ENCODE results near the gene EPB41L2.

EPB41L2 gene

DNA sequence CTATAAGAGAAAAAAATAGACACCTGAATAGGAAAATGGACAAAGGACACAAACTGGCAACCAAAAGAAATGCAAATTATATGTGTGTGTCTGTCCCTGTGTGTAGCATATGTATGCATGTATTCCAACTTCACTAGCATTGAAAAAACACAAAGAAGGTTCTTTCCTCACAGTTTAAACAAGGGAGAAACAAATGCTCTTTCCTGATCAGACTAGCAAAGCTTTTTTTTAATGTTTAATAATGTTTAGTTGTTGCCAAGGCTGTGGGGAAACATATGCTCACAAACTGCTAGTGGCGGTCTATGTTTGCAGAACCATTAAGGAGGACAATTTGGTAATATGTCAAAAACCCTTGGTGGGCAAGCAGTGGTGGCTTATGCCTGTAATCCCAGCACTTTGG, 213.5 kb downstream of the EPB41L2 start:
- Histone ChIP-seq H3K4me2 (ENCODE audit: low read length) (no peak overlapping the region), H3K4me3 (ENCODE audit: low read length) (no peak overlapping the region), H3K9me3 (replicated peaks; ENCODE audit: low read length) (no peaks in the 10 kb centered on the region), H3K27me3 (ENCODE audit: control insufficient read depth, insufficient read depth, low read length) (no peaks in the 10 kb centered on the region), H3K36me3 (ENCODE audit: insufficient read depth, low read length) (no peaks in the 10 kb centered on the region), H3K9ac (ENCODE audit: low read depth, low read length) (no peak overlapping the region), H3K4me1 (ENCODE audit: control insufficient read depth, insufficient read depth, low read length) (peaks cover 18% of the 10 kb centered on the region)

DNA sequence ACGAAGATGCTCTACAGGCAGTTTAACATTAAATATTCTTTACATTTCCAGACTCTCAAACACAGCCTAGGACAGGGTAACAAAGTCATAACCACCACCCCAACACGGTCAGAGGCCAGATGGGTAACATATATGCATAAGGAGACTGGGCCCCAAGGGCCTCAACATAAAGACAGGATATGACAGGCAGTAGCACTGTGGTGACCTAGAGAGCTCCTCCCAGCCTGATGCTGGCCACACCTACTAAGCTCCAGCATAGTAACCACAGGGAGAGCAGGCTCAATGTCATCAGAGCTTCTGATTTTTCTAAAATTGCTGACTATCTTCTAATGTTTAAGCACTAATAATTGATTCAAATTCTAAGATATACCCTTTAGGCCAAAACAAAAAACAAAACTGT, 214.1 kb downstream of the EPB41L2 start:
- no peaks in the 10 kb centered on the region for H3K27me3 ChIP-seq (ENCODE audit: control insufficient read depth, insufficient read depth, low read length)
- H3K4me1 ChIP-seq (ENCODE audit: control insufficient read depth, insufficient read depth, low read length), result peaks cover 14% of the 10 kb centered on the region
- H3K9me3 ChIP-seq (replicated peaks; ENCODE audit: low read length), result no peaks in the 10 kb centered on the region
- H3K4me3 ChIP-seq (ENCODE audit: low read length), result no peak overlapping the region
- H3K36me3 ChIP-seq (ENCODE audit: insufficient read depth, low read length), result no peaks in the 10 kb centered on the region
- H3K9ac ChIP-seq (ENCODE audit: low read depth, low read length), result no peak overlapping the region
- H3K4me2 ChIP-seq (ENCODE audit: low read length), result no peak overlapping the region

DNA sequence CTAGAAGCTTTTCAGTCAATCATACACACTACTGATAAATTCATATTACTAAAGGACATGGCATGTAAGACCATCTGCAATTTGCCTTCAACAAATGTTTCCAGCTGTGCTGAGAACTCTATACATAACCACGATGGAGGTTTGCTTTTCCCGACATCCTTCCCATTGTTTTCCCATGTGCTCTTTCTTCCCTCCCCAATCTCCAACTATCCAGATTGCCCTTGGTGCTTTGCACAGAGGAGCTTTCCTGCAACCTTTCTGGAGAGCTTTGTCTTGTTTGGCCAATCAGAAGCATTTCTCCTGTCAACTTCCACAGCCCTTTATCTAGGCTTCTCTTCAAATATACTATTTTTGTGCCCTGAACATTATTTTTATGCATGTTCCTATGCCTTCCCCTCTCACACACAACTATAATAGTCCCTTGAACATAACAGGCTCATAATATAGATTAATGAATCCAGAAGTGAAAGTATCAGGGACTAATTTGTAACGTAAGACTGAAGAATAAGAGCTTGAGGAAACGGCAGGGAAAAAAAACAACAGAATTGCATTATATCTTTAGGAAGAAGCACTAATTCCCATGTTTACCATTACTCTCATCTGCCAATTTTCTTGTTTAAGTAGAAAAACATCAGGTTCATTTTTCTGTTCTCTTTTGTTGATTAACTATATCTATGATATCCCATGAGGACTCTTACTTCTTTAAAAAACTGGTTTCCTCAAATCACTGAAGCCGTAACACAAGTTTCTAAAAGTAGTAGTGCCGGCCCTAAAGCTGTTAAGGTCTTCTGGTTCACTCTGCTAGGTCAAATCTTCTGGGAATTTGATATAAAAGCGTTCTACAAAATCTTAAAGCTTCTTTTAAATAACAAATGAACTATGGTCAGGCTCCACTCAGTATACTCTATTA, 215.8 kb downstream of the EPB41L2 start:
- H3K27me3 ChIP-seq (ENCODE audit: control insufficient read depth, insufficient read depth, low read length), result no peaks in the 10 kb centered on the region
- no peaks in the 10 kb centered on the region for H3K4me1 ChIP-seq (ENCODE audit: control insufficient read depth, insufficient read depth, low read length)
- H3K4me3 ChIP-seq (ENCODE audit: low read length), result no peak overlapping the region
- H3K9me3 ChIP-seq (replicated peaks; ENCODE audit: low read length), result no peaks in the 10 kb centered on the region
- H3K4me2 ChIP-seq (ENCODE audit: low read length), result no peak overlapping the region
- H3K36me3 ChIP-seq (ENCODE audit: insufficient read depth, low read length), result no peaks in the 10 kb centered on the region
- no peak overlapping the region for H3K9ac ChIP-seq (ENCODE audit: low read depth, low read length)

DNA sequence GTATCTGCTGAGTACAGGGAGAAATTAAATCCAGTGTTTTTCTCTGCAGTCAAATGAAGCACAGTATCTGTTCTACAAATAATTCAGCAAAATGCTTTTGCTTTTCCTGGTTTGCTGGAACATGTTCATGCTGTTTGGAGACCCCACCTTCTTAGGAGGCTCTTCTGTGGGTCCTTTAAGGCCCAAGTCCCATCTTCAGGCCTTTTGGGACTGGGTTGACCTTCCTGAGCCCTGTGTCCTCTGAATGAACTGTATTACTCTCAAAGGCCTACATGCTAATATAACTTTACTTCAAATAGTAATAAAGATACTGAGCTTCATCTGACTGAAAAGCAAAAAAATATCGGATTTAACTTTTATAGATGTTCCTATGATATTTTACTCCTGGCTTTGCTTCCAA, 216.5 kb downstream of the EPB41L2 start:
- no peak overlapping the region for H3K4me3 ChIP-seq (ENCODE audit: low read length)
- H3K9me3 ChIP-seq (replicated peaks; ENCODE audit: low read length), result no peaks in the 10 kb centered on the region
- H3K36me3 ChIP-seq (ENCODE audit: insufficient read depth, low read length), result no peaks in the 10 kb centered on the region
- peaks cover under 1% of the 10 kb centered on the region for H3K4me1 ChIP-seq (ENCODE audit: control insufficient read depth, insufficient read depth, low read length)
- no peaks in the 10 kb centered on the region for H3K27me3 ChIP-seq (ENCODE audit: control insufficient read depth, insufficient read depth, low read length)
- H3K9ac ChIP-seq (ENCODE audit: low read depth, low read length), result no peak overlapping the region
- H3K4me2 ChIP-seq (ENCODE audit: low read length), result no peak overlapping the region

DNA sequence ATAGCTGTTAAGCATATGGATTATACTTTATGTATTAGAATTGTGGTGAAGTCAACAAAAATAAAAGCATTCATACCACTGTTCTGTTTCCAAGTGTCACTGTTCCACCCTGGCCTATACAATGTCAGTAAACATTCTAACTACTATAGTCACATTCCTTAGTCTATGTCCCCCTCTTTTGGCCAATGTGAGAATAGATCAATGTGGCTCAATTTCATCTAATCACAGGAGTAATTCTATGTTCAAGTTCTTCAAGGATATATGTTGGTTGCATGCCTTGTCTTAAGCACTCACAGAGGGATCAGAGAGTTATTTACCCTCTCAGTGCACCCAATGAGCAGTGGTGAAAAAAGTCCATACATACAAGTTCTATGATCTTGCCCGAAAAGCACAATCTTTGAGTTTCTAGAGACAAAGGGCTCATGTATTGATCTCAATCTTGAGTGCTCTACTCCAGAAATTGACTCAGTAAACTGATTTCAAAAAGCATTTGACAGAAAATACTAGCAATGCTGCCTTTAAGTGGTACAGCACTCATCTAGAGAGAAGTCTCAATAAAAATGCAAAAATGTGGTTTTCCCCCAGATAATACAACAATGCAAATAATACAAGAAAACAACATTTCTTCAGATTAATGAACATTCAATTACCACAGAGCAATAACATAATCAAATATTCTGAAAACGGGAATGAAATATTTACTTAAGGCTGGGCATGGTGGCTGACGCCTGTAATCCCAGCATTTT, 219.3 kb downstream of the EPB41L2 start:
- Histone ChIP-seq H3K9ac (ENCODE audit: low read depth, low read length) (no peak overlapping the region), H3K4me1 (ENCODE audit: control insufficient read depth, insufficient read depth, low read length) (peaks cover 5% of the 10 kb centered on the region), H3K36me3 (ENCODE audit: insufficient read depth, low read length) (no peaks in the 10 kb centered on the region), H3K27me3 (ENCODE audit: control insufficient read depth, insufficient read depth, low read length) (no peaks in the 10 kb centered on the region), H3K4me2 (ENCODE audit: low read length) (no peak overlapping the region), H3K9me3 (replicated peaks; ENCODE audit: low read length) (no peaks in the 10 kb centered on the region), H3K4me3 (ENCODE audit: low read length) (no peak overlapping the region)

DNA sequence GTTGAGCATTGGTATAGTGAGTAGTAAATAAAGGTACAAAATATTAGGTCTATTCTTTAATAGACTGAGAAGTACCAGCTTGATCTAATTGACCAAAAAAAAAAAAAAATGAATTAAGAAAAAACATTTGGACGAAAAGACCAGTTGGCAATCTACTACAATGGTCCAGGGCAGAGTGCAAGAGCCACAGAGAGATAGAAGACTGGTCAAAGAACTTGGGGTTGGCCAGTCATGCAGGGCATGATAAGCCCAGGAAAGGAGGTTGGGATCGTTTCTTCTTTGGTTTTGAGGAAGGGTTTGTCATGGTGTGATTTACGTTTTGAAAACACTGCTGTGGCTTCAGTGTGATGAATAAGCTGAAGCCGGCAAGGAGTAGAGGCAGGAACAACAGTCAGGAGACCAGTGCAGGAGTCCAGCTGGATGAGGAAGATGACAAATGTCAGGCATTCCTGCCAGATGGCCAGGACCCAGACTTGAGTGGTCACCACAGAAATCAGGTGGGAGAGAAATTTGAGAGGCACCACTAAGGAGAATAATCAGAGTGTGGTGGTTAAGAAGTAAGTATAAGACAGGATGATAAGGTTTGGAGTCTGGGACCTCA, 221.8 kb downstream of the EPB41L2 start:
- Histone ChIP-seq H3K4me1 (ENCODE audit: control insufficient read depth, insufficient read depth, low read length) (peaks cover 5% of the 10 kb centered on the region), H3K9me3 (replicated peaks; ENCODE audit: low read length) (no peaks in the 10 kb centered on the region), H3K4me2 (ENCODE audit: low read length) (no peak overlapping the region), H3K36me3 (ENCODE audit: insufficient read depth, low read length) (no peaks in the 10 kb centered on the region), H3K9ac (ENCODE audit: low read depth, low read length) (no peak overlapping the region), H3K4me3 (ENCODE audit: low read length) (no peak overlapping the region), H3K27me3 (ENCODE audit: control insufficient read depth, insufficient read depth, low read length) (no peaks in the 10 kb centered on the region)

DNA sequence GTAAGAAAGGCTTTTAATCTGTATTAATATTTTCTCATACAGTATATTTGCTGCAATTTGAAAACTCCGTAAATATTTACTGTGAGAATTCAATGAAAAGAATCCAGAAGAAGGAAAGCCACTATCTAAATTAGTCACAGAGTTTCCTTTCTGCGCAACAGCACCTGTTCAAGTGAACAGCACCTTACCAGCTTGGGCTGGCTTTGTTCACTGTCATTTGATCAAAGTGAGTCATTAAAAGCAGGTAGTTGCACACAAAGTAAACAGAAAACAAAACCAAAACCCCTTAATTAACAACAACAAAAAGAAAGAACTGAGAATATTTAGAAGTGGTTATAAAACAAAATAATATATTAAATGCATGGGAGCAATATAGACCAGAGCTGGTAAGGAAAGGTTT, 223.0 kb downstream of the EPB41L2 start:
- Histone ChIP-seq H3K4me3 (ENCODE audit: low read length) (no peak overlapping the region), H3K4me2 (ENCODE audit: low read length) (no peak overlapping the region), H3K4me1 (ENCODE audit: control insufficient read depth, insufficient read depth, low read length) (peaks cover 5% of the 10 kb centered on the region), H3K36me3 (ENCODE audit: insufficient read depth, low read length) (no peaks in the 10 kb centered on the region), H3K27me3 (ENCODE audit: control insufficient read depth, insufficient read depth, low read length) (no peaks in the 10 kb centered on the region), H3K9ac (ENCODE audit: low read depth, low read length) (no peak overlapping the region), H3K9me3 (replicated peaks; ENCODE audit: low read length) (no peaks in the 10 kb centered on the region)

DNA sequence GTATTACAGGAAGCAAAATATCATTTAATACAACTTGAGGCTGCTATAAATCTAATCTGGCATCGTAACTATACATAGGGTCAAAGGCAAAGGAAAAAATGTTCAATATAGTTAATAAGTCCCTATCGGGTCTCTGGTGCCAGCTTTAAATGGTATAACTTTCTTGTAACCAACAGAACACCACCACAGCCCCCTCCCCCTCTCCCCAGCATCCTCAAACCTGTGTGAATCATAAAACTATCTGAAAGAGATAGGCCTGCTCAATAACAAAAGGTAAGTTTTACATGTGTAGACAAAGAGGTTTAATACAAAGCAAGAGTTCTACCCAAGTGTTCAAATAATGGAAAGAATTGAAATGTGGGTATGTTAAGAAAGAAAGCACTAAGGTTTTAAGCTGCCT, 223.7 kb downstream of the EPB41L2 start:
- Histone ChIP-seq H3K4me3 (ENCODE audit: low read length) (no peak overlapping the region), H3K4me2 (ENCODE audit: low read length) (no peak overlapping the region), H3K36me3 (ENCODE audit: insufficient read depth, low read length) (no peaks in the 10 kb centered on the region), H3K27me3 (ENCODE audit: control insufficient read depth, insufficient read depth, low read length) (no peaks in the 10 kb centered on the region), H3K4me1 (ENCODE audit: control insufficient read depth, insufficient read depth, low read length) (peaks cover 5% of the 10 kb centered on the region), H3K9me3 (replicated peaks; ENCODE audit: low read length) (no peaks in the 10 kb centered on the region), H3K9ac (ENCODE audit: low read depth, low read length) (no peak overlapping the region)

DNA sequence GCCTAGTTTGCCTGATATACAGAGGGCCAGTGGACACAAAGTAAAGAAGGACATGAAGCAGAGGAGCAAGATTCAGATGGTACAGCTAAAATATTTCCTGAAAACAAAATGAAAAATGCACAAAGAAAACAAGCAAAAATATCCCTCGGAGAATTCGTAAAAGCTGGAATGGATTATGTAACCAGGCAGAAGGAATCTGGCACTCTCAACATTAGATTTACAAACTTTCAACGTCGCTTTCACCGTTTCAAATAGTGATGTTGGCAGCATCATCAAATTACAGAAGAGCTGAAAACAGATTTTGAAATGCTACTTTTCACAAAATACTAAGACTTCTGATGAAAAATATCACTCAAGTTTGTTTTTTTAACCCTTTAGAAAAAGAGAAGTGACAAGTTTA, 224.1 kb downstream of the EPB41L2 start:
- no peak overlapping the region for H3K9ac ChIP-seq (ENCODE audit: low read depth, low read length)
- no peaks in the 10 kb centered on the region for H3K9me3 ChIP-seq (replicated peaks; ENCODE audit: low read length)
- H3K4me3 ChIP-seq (ENCODE audit: low read length), result no peak overlapping the region

DNA sequence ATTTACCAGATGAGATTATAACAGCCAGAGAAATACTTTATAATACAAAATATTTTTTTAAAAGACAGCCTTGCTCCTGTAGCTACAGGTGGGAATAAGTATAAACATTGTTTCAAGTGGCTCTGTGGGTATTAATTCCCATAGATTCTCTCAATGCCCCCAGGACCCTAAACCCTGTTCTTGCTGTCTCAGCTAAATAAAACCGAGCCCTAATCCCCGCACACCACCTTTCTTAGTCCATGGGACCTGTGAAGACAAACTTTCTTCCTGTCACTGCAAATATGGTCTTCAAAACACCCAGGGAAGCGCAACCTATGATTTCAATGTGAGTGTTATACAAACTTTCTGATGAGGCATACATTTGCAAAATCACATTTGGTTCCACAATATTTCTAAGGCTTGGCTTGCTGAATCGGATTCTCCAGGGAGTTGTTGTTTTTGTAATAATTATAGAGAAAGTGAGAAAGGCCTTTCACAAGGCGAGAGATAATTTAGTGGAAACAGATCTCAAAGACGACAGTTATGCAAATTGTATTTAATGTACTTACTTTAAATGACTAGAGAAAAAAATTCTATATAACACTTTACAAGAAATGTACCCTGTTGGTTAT, 224.7 kb downstream of the EPB41L2 start:
- peaks cover 5% of the 10 kb centered on the region for H3K4me1 ChIP-seq (ENCODE audit: control insufficient read depth, insufficient read depth, low read length)
- no peaks in the 10 kb centered on the region for H3K27me3 ChIP-seq (ENCODE audit: control insufficient read depth, insufficient read depth, low read length)
- no peak overlapping the region for H3K4me3 ChIP-seq (ENCODE audit: low read length)
- no peak overlapping the region for H3K4me2 ChIP-seq (ENCODE audit: low read length)
- no peaks in the 10 kb centered on the region for H3K36me3 ChIP-seq (ENCODE audit: insufficient read depth, low read length)
- H3K9me3 ChIP-seq (replicated peaks; ENCODE audit: low read length), result no peaks in the 10 kb centered on the region
- H3K9ac ChIP-seq (ENCODE audit: low read depth, low read length), result no peak overlapping the region

More for the DNA sequence above, 224.1 kb downstream of the EPB41L2 start:
- no peak overlapping the region for H3K4me2 ChIP-seq (ENCODE audit: low read length)
- no peaks in the 10 kb centered on the region for H3K36me3 ChIP-seq (ENCODE audit: insufficient read depth, low read length)
- H3K4me1 ChIP-seq (ENCODE audit: control insufficient read depth, insufficient read depth, low read length), result peaks cover 5% of the 10 kb centered on the region
- H3K27me3 ChIP-seq (ENCODE audit: control insufficient read depth, insufficient read depth, low read length), result no peaks in the 10 kb centered on the region

DNA sequence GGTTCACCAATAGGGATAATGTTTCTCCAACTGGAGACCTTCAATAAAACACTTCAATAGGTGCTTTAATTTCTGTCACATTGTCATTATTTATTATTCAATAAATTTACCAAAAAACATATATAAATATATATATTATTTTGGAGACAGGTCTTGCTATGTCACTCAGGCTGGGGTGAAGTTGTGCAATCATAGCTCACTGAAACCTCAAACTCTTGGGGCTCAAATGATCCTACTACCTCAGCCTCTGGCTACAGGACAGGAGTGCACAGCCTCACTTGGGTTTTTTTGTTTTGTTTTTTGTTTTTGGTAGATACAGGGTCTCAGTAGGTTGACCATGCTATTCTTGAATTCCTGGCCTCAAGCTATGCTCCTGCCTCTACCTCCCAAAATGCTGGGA, 226.0 kb downstream of the EPB41L2 start:
- Histone ChIP-seq H3K36me3 (ENCODE audit: insufficient read depth, low read length) (no peaks in the 10 kb centered on the region), H3K27me3 (ENCODE audit: control insufficient read depth, insufficient read depth, low read length) (no peaks in the 10 kb centered on the region), H3K9me3 (replicated peaks; ENCODE audit: low read length) (no peaks in the 10 kb centered on the region), H3K4me2 (ENCODE audit: low read length) (no peak overlapping the region), H3K9ac (ENCODE audit: low read depth, low read length) (no peak overlapping the region), H3K4me3 (ENCODE audit: low read length) (no peak overlapping the region), H3K4me1 (ENCODE audit: control insufficient read depth, insufficient read depth, low read length) (peaks cover 5% of the 10 kb centered on the region)

Data from skeletal muscle satellite cell (primary cell).